Stimulated activated CD4-positive, alpha-beta T cell treated with anti-CD3 and anti-CD28 coated beads, Interleukin-2, amount 100 ng/mL, for 4 hours (primary cell): Measurements from ENCODE around the gene RRAS.

Experiments
- DNase-seq: peaks from one replicate; pipeline ENCODE4 v3.0.0-alpha.2; 2020; ENCODE audit warnings: low read depth

RRAS gene

GRCh38 chr19:49677231-49677900 is 37.4 kb upstream of the RRAS start, which contains the start of gene PRMT1:
PRMT1 (plus strand) TSS chr19:49677271; CDS start chr19:49677281, 10 bp downstream.
- peak; percentile 39 for DNase-seq

- peak; percentile 97 for DNase-seq
These were observed 36.9 kb upstream of the RRAS start for GRCh38 chr19:49676784-49677230.

GRCh38 chr19:49676136-49676783 is 36.3 kb upstream of the RRAS start:
- no peak for DNase-seq

- DNase-seq, result peak; percentile 67
These were observed 32.4 kb upstream of the RRAS start for GRCh38 chr19:49672131-49672919.

GRCh38 chr19:49669516-49669915 is 29.6 kb upstream of the RRAS start:
- no peak for DNase-seq

- DNase-seq, result no peak
These were observed 27.5 kb upstream of the RRAS start for GRCh38 chr19:49667473-49667872.

- no peak for DNase-seq
These were observed 26.1 kb upstream of the RRAS start for GRCh38 chr19:49666120-49666444.

GRCh38 chr19:49665351-49666119 is 25.6 kb upstream of the RRAS start, which contains the start of the genes BCL2L12 and IRF3:
BCL2L12 (plus strand) TSS chr19:49665933; CDS start chr19:49666693, 760 bp downstream.
IRF3 (minus strand) TSS chr19:49665857; CDS start chr19:49664838, 1,019 bp downstream.
- peak; percentile 98 for DNase-seq

- no peak for DNase-seq
These were observed 25.1 kb upstream of the RRAS start for GRCh38 chr19:49665036-49665350.

GRCh38 chr19:49664171-49665035 is 24.5 kb upstream of the RRAS start:
- peak; percentile 85 for DNase-seq

GRCh38 chr19:49663224-49663623 is 23.3 kb upstream of the RRAS start:
- DNase-seq, result no peak

- DNase-seq, result no peak
These were observed 22.1 kb upstream of the RRAS start for GRCh38 chr19:49662011-49662410.

GRCh38 chr19:49660338-49660961 is 20.5 kb upstream of the RRAS start:
- no peak for DNase-seq

GRCh38 chr19:49658566-49659442 is 18.9 kb upstream of the RRAS start:
- no peak for DNase-seq

GRCh38 chr19:49658139-49658517 is 18.2 kb upstream of the RRAS start:
- no peak for DNase-seq

GRCh38 chr19:49657493-49658138 is 17.7 kb upstream of the RRAS start:
- DNase-seq, result no peak

GRCh38 chr19:49656456-49657109 is 16.6 kb upstream of the RRAS start:
- DNase-seq, result no peak

- DNase-seq, result no peak
These were observed 15.9 kb upstream of the RRAS start for GRCh38 chr19:49655570-49656455.
